Islet precursor cell (in vitro differentiated cells): ENCODE results near the gene ARSB.
"Not testable (repeated sequence)": the region's sequence is repeated elsewhere in the genome, so short reads cannot be mapped to it uniquely, and the experiment has no call there.

Source experiments
- DNase-seq: peaks from one replicate; pipeline ENCODE4 v3.0.0-alpha.2; 2018

Gene ARSB

DNA sequence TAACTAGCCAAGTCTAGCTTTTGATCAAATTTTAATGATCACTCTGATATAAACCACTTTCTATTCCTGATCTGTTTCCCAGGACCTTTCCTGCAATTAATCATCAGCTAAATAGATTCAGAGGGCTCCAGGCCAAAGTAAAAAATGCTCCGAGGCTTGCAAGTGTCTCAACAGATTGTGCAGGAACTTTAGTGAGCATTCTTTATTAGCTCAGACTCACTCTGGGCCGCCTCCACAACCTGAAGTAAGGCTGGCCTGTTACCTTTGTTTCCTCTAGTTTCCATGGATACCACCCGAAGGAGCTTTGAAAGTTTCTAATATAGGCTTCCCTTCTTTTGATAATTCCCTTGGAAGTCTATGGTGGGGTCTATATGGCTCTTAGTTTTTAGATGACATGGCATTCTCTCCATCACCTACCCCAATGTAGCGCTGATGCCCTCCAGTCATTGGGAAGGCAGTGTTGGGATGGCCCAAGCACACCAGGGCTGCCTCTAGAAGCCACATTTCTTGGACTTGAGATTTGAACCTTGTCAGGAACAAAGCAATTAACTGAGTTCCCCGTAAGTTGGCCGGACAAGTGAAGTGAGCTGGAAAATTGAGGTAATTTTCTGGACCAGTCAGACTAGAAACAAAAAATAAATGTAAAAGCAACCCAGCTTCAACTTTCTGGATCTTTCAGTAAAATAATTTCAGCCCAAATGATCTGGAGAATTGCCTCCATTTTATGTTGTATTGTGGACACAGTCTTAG is 238.9 kb downstream of the ARSB start:
- no peak for DNase-seq

DNA sequence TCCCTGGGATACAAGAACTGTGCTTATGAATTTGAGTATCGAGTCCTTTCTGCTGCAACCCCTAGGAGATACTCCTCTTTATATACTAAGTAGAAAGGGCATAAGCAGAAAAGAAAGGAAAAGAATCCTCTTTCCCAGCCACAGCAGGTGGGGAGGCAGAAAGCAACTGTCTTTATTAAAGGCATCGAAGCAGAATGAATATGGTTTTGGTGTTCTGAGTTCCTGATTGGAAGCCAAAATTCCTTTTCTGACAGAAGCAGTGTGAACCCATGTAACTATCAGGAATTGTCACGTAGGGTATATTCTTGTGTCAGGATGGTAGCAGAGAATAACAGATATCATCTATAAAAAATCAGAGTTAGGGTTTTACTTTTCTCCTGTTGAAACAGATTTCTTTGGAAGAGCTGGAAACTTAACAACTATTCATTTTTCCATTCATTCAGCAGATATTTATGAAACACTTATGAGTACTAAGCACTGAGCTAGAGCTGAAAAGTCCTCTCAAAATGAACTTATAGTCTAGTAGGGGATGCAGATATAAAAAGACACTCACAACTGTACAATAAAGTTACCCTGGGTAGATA is 240.1 kb downstream of the ARSB start:
- DNase-seq = no peak

DNA sequence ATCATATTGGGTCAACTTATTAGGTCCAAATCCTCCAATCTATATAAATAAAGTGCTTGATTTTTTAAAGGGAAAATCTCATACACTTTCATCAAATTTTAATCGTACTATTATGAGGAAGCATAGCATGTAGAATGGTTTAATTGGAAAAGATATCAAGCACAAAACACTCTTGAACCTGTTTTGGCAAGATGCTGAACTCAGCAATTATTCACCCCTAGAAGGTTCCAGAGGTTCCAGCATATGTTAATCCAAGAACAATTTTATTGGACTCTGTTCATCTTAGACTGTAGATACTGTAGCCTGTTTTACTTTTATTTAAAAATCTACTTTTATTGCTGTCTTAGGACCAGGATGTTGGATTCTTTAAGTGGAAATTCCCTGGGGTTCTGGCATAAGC is 244.1 kb downstream of the ARSB start:
- DNase-seq = no peak

DNA sequence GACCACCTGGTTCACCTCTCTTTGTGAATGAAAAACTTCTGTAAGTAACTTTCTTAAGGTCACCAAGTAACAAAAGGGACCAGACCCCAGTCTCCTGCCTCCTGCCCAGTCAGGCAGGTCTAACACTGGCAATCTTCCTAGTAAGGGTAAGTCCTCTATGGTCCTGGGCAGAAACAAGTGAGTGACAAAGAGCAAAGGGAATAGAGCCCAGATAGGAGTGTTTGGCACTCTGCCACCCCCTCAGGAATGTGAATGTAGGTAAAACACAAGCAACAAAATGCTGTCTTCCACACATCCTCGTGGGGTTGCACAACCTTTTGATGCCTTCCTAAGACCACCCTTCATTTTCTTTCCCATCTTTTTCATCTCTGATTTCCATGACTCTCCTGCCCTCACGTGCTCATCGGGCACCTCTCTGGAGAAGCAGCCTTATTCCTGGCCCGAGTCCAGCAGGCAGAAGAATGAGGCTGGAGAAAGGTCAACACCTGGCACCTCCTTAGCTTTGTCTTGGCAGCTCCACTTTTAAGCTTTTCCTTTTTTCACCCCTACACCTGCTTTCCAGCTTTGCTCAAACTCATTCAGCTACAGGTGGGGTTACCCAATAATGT is 246.3 kb downstream of the ARSB start:
- DNase-seq = no peak

DNA sequence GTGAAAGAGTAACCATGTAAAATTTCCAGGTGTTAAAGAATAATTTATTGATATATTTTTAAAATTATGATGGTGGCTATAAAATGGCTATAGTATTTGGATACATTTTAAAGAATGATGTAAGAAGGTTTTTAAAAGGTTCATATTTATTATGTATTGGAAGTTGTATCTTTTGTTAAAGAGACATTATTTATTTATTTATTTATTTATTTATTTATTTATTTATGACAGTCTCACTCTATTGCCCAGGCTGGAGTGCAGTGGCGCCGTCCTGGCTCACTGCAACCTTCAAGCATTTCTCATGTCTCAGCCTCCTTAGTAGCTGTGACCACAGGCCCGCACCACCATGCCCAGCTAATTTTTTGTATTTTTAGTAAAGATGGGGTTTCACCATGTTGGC is 247.0 kb downstream of the ARSB start:
- no peak for DNase-seq

DNA sequence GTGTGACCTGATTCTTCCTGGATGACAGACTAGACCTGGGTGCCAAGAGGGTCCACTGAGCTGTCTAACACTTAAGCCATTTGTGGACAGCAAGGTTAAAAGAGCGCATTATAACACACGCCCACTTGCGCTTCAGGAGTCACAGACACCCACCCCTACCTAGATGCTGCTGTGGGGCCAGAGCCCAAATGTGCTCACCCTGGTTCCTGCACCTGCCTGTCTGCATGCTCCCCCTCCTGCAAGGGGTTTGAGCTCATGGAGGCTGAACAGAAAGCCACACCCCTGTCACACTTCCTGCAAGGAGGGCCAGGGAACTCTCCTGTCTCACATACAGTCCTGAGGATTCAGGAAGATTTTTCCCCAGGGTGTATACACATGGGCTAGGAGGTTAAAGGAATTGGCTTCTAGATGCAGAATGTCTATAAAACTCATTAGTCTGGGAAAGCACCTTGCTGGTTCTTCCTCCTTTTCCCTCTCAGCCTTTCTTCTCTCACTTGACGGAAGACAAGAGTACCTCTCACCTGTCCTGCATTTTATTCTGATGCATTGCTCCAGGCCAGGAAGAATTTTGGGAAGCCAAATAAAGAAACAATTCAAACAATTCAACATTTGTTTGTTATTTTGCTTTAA is 249.2 kb downstream of the ARSB start:
- no peak for DNase-seq

DNA sequence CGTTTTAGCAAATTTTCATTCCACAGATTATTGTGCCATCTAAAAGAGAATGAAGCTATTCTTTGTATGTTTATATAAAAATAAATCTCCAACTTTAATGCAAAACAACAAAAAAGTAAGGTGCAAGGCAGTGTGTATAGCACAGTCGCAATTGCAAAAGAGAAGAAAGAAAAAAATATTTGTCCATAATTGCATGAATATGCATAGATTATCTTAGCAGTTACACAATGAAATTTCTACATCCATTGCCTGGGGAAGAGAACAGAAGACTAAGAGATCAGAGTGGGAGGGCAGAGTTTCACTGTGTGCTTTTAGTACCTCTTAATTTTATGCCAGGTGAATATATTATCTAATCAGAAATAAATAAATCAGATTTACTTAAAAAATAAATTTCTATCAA is 250.2 kb downstream of the ARSB start:
- DNase-seq = no peak

DNA sequence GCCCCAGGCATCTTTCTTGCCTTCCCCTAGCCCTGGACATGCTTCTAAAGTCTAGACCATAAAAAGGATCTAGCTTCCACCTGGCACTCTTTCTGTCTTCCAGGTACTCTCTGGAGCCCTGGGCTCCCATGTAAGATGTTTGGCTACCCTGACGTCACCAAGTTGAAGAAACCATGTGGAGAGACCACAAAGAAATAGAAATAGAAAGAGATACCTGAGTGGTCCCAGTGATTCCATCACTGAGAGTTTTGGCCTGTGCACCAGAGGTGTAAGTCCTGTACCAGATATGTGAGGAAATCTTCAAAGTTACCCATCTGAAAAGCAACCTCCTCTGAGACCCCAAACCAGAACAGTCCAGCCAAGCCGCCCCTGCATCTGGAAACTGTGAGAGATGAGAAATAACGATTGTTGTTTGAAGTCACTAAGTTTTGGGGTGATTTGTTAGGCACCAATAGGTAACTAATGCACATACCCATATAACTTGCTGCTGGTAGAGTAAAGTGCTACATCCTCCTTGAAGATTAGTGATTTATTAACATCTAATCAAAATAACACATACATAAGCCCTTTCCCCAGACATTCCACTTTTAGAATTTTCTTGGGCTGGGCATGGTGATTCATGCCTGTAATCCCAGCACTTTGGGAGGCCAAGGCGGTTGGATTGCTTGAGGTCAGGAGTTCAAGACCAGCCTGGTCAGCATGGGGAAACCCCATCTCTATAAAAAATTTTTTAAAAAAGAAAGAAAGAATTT is 250.8 kb downstream of the ARSB start:
- DNase-seq = no peak

DNA sequence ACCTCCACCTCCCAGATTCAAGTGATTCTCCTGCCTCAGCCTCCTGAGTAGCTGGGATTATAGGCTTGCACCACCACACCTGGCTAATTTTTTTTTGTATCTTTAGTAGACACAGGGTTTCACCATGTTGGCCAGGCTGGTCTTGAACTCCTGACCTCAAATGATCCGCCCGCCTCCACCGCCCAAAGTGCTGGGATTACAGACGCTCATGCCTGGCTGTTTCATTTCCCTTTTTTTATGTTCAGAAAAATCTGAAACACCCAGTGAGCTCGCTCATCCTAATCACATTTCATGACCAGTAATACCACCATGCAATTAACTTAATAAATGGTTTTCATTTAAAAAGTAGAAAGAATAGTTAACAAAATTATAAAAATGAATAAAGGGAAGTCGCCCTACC is 252.4 kb downstream of the ARSB start:
- not testable (repeated sequence) for DNase-seq

DNA sequence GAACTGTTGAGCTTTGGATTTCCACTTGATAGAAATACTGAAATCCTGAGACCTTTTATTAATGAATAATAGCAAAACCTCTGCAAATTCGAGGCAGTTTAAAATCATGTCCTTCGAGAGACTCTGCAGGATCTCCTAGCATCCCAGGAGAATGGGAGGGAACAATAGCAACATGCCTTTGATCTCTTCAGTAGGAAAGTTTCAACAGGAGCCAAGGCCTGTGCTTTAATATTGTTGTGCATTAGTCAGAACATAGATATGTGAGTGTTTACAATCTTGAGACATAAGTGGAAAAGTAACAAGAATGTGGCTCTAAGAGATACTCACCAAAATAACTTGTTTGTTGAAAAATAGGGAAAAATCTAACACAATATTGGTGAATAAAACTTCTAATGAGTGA is 253.2 kb downstream of the ARSB start:
- DNase-seq = no peak

DNA sequence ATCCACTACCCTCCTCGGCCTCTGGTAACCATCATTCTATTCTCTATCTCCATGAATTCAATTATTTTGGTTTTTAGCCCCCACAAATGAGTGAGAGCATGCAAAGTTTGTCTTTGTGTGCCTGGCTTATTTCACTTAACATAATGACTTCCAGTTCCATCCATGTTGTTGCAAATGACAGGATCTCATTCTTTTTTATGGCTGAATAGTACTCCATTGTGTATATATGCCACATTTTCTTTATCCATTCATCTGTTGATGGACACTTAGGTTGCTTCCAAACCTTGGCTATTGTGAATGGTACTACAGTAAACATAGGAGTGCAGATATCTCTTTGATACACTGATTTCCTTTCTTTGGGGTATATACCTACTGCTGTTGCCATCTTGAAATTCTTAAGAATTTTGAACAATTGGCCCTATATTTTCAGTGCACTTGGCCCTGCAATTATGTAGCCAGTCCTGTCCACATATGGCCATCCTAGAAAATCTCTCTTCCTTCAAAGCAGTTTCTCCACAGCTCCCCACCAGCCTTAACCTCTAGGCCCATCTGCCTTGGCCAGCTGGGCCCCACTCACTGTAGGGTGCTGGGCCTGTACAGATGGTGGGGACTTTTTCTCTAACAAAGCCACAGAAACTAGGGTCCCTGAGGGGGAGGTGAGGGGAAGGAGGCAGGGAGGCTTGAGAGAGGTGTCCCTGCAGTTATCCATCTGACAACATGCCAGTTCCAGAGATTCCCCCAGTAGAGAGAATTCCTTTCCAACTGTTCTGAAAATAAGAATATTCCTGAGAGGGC is 254.6 kb downstream of the ARSB start:
- no peak for DNase-seq

DNA sequence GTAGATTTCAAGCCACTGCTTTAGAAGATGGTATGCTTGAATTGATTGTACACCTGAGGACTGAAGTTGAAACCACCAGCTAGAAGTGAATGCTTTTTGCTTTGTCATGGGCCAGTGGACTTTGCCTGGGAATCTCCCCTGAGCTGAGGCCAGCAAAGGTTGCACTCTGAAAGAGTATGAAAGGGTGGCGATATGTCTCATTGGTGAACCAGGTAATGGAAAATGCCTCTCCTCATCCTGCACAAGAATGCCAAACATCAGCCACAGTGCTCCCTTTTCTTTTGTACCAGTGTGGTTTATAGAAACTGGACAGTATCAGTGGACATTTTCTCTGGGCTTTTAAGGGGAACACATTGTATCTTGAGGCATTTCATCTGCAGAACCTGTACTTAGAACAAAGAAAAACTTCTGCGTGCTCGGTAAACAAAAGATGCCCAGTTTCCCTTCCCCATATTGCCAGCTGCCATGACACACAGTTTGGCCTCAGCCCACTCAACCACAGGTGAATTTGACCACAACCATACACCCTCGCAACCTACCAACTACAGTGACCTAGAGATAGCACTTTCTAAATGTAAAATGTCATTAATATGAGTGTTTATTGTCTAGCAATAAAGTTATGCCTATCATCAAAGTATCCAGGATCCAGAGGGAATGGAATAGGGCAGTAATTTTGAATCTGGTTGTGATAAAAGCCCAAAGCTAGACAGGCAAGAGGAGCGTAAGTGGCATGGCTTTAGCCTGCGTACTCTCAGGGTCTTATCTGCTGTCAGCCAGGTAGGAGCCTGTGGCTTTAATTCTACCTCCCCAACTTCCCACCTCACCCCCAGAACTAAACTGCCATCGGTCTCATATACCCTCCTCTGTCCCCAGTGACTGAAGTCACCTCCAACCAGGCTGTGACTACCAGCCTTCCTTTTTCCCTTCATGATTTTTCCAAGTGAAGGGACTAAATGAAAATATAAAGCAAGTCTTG is 257.0 kb downstream of the ARSB start:
- DNase-seq = no peak
